Erythroblast (primary cell): ENCODE measurements around the gene SH3PXD2B.

Experiments
- DNase-seq, 2 experiments: peaks; one replicate each; lab custom pipeline; 2025; lab: John Stamatoyannopoulos, UW
- GATA1 ChIP-seq: IDR thresholded peaks from 2 replicates; pipeline ENCODE4 v1.6.1; 2011; ENCODE audit warnings: low read depth, mild to moderate bottlenecking, control low read depth, low read length, moderate library complexity
- POLR2A ChIP-seq: IDR thresholded peaks from 2 replicates; pipeline ENCODE4 v1.6.1; 2011; ENCODE audit warnings: mild to moderate bottlenecking, low read length

The SH3PXD2B gene

DNA sequence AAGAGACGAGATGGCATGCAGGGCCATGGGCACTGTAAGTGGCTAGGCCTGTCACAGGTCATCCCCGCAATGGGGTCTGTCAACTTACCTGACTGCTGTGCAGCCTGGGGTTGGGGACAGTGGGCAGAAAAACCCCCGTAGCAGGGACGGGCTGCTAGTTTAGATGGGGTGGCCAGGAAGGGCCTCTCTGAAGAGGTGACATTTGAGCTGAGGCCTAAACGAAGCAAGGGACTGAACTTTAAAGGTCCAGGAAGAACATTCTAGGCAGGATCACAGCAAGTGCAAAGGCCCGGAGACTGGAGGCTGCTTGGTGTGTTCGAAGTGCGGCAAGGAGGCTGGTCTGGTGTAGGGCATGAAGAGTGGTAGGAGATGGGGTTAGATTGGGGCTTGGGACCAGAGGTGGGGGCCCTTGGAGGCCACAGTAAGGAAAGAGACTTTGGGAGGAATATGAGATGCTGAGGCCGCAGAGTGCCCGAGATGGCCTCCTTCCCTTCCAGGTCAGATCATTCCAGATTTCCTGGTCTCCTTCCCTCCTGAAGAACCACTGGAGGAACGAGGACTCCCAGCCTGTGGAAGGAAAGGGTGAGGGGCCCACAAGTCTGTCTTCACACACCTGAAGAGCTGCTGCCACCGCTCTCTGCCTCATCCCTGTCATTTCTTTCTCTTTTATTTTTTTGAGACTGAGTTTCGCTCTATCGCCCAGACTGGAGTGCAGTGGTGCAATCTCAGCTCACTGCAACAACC, 37.9 kb upstream of the SH3PXD2B start:
- TF ChIP-seq POLR2A (no peak), GATA1 (no peak)
- DNase-seq = no peak

DNA sequence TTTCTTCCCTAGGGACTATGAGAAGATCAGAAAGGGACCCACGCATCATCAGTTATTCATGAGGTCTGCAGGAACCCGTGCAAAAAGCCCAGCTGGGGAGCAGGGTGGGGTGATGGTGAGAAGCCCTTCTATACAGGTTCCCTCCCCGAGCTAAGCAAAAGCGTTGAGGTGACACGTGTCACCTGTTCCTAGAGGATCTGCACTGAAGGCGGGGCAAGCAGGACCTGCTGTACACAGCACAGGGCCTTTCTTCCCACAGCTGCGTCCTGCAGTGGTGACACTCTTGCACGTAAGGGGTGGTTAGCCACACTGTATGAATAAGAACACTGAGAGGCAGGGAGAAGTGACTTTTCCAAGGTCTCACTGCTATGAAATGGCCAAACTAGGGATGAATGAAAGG, 37.2 kb upstream of the SH3PXD2B start:
- DNase-seq = no peak
- no peak for TF ChIP-seq POLR2A
- no peak for TF ChIP-seq GATA1

DNA sequence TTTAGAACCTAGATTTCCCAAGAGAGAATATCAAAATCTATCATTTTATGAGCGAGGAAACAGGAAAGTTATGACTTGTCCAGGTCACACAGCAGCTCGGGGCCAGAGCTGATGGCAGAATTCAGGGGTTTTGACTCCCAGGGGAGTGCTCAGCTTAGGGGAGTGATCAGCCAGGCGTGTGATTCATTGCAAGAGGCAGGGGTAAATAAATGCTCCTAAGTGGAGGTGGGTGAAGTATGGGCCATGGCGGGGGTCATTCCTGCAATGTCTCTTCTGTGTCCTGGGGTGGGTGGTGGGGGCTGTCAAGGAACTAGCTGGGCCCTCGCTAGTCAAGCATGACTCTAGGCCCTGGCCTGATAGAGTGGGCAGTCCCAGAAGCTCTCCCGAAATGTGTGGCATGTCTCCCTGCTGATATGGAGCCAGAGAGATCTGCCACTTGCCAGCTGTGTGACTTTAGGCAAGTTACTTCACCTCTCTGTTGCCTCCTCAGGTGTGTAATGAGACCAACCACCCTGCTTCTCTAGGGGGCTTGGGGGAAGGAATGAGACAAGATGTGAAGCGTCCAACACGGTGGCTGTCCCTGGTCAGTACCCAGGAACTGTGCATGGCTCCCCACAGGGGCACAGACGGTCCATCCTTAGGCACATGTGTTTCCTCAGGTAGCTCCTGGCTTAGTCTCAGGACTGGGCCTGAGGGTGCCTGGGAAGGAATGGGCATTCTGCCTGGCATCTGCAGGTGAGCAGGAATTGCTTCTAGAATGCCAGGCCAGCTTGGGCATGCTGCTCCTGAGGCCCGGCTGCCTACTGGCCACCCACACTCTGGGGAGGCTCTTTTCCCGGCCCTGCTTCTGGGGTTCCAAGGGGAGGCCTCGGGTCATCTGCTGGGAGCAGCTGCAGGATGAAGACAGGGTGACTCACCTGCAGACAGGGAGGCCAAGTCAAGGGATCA, 36.5 kb upstream of the SH3PXD2B start:
- no peak for DNase-seq
- TF ChIP-seq GATA1 (no peak), POLR2A (no peak)

DNA sequence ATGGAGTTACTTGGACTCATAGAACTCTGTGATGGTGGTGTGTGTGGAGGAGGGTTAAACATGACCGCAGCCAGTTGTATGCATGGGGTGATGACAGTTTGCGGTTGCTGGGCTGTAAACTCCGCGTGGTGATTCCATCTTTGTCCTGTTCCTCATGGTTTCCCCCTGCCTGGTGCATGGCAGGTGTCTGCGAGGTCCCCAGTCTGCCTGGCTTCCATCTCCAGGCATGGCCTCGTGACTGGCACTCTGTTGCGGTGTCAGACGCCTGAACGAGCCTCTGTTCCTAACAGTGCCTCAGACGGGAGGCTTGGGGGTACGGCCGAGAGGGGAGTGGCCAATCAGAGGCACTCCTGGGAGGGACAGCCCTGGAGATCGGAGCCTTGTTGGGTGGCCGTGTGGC, 33.9 kb upstream of the SH3PXD2B start:
- TF ChIP-seq POLR2A = no peak
- no peak for DNase-seq

DNA sequence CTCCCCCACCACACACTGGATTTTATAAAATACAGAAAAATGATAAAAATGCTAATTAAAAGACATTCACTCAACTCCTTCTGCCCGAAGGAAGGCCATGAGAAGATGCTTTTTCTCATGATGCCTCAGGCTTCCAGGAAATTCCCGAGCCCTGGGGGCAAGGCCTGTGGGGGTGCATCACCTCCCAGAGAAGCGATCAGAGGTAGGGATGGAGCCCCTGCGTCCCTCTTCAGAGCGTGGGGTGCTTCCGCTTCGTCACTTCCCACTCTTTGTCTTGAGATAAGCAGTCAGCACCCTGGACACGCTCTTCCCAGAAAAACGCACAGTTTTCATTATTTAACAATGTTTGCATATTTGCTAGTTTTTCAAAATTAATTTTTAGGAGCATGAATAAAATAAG, 33.3 kb upstream of the SH3PXD2B start:
- no peak for DNase-seq
- no peak for TF ChIP-seq GATA1
- TF ChIP-seq POLR2A = no peak

DNA sequence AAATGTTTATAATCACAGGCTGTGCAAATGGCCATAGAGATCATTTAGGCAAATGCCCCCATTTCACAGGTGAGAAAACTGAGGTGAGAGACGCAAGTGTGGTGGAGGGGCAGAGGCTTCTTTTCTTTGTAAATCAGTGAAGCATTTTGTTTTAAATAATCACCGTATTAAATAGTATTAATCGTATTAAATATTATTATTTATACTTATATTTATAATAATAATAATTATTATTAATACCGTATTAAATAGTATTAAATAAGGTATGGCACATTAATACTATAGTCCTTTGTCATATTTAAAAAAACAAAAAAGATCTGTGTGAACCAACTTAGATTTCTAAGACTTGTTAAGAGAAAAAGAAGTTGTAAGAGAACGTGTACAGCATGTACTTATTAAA, 32.6 kb upstream of the SH3PXD2B start:
- DNase-seq = no peak
- TF ChIP-seq POLR2A (no peak), GATA1 (no peak)

DNA sequence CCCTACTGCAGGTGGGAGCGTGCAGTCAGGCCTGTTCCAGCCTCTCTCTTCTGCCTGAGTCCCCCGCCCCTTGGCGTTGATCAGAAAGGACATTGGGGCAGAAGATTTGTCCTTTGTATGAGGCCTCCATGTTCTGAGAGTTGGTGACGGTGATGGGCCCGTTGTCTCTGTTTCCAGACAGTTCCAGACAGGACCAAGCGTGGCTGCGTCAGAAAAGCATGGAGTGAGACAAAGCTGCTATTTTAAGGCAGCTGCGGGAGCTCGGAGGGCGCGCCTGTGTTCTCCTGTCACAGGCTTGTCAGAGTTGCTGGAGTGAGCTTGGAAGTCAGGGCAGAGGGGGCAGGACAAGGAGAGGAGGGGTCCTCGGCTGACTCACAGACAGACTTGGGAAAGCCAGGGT, 32.1 kb upstream of the SH3PXD2B start:
- TF ChIP-seq POLR2A = no peak
- no peak for TF ChIP-seq GATA1
- DNase-seq = no peak

DNA sequence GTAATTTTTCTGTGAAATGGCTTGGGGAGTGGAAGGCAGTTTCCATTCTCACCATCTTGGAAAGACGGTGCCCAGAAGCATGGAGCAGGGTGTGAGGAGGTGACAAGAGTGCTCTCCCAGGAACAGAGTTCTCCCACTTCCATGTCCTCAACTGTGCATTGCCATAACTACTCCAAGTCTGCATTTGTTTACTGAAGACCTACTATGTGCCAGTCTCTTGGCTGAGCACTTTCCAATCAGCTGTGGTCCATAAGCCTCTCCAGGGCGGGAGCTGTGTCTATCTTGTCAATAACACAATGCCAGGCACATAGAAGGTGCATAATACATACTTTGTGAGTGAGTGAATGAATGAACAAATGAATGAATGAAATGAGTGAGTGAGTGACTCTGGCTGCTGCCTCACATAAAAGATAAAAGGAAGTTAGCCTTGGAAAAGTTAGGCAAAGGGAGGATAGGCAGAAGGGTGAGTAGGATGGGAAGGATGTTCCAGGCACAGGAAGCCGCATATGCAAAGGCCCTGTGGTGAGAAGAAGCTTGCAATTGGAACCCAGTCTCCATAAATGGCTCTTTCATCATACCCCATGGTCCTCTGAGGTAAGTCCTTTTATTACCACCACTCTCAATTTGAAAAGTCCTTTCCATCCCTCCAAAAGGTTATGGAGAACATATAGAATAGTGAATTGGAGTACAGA, 31.3 kb upstream of the SH3PXD2B start:
- TF ChIP-seq POLR2A (no peak), GATA1 (no peak)
- DNase-seq = no peak

DNA sequence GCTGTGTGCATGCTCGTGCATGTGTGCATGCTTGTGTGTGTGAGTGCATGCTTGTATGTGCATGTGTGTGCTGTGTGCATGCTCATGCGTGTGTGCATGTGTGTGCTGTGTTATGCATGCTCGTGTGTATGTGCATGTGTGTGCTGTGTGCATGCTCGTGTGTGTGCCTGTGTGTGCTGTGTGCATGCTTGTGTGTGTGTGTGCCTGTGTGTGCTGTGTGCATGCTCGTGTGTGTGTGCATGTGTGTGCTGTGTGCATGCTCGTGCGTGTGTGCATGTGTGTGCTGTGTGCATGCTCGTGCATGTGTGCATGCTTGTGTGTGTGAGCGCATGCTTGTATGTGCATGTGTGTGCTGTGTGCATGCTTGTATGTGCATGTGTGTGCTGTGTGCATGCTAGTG, 30.3 kb upstream of the SH3PXD2B start:
- no peak for TF ChIP-seq GATA1
- TF ChIP-seq POLR2A = no peak
- no peak for DNase-seq

DNA sequence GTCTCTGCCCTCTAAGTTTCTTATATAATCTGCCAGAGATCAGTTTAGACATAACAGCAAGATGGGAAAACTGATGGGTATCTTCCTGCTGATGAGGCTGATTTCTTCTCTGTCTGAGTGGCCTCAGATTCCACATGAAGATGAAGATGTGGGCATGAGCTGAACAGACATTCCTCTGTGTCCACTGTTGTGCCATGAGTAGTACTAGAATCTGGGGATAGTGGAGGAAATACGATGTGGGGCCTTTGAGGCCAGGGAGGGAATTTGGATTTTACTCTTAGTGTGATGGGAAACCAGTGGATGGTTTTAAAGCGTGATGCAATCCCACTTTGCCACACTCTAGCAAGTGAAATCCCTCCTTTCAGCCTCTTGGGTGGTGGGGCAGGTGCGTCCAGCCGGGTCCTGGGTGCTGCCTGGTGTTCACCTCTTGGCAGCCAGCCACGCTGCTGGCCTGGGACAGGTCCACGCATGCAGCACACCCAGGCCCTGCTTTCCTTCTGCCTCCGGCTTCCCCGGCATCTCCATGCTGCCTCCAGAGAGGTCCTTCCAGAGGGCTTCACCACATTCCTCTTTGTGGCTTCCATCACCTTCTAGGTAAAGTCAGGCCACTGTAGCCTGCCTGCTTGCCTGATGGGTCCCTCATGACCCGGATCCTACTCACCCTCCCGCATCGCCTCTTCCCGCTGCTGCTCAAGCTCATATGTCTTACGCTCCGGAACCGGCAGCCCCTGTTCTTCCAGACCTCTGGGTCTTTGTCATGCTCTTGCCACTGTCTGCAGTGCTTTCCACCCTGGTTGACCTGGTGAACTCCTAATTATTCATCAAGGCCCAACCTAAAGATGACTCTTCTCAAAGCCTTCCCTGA, 28.1 kb upstream of the SH3PXD2B start:
- TF ChIP-seq POLR2A = no peak
- TF ChIP-seq GATA1 = no peak

DNA sequence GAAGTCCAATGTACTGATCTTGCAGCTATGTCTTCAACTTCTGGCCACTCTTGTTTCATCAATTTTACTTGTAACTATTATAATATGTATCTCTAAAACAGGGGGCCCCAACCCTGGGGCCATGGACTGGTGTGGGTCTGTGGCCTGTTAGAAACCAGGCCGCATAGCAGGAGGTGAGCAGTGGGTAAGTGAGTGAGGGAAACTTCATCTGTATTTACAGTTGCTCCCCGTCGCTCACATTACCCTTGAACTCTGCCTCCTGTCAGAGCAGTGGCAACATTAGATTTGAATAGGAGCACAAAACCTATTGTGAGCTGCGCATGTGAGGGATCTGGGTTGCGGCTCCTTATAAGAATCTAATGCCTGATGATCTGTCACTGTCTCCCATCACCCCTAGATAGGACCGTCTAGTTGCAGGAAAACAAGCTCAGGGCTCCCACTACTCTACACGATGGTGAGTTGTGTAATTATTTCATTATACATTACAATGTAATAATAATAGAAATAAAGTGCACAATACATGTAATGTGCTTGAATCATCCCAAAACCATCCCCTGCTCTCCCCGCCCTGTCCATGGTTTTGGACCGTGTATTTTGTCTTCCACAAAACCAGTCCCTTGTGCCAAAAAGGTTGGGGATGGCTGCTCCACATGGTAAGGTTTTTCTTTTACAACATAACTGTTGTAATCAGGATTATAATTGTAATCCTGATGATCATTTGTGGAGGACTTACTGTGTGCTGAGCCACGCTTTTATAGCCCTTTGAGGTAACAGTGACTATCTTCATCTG, 26.9 kb upstream of the SH3PXD2B start:
- DNase-seq = no peak
- no peak for TF ChIP-seq POLR2A
- no peak for TF ChIP-seq GATA1

More for the DNA sequence above, 28.1 kb upstream of the SH3PXD2B start:
- DNase-seq = no peak

DNA sequence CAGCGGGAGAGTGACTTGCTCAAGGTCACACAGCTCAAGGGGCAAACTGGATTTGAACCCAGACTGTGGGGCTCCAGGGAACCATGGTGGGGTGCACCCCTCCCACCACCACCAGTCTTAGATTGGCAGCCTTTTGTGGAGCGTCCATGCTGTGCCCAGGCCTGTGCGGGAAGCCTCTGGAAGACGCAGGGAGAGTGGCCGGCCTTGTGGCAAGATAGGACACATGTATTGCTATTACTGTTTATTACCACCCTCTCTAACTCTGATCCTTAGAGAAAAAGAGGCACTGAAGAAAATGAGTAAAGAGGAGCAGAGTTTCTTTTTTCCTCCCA, 25.4 kb upstream of the SH3PXD2B start:
- TF ChIP-seq POLR2A = no peak
- no peak for TF ChIP-seq GATA1
- DNase-seq = no peak
